Measurements from ENCODE around the gene PHTF2. TPM values are rescaled to one million over a fixed set of nuclear protein-coding genes. Genes with fewer than 3 reads are reported as not detected.

Gene PHTF2
- total and polyA plus RNA-seq, 2 of the 4 experiments (the other 2 are of a cell fraction): 28.3 to 69.9 TPM

DNA sequence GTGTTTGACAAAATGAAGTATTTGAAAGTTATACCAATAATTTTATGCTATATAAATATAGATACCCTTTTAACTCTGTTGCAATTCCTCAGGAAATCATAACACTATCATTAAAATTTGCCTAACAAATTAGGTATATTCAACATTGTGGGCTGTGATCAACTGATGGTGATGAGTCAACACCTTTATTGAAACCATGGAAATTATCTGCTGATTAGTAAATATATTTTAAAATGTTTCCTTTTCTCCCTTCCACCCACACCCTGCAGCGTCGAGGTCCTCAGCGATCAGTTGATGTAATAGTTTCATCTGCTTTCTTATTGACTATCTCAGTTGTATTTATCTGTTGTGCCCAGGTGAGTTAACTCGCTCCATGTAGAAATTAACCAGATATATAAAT, 143.9 kb downstream of the PHTF2 start:
- dilution Hi-C loops (cut with HindIII; ENCODE audit: low sequenced_read_pairs, unreplicated experiment): no loop called here

More for the DNA sequence above, 143.9 kb downstream of the PHTF2 start:
- POLR2A ChIA-PET (ENCODE audit: unreplicated experiment): no interaction called here
- Histone ChIP-seq H2BK15ac (ENCODE audit: low read depth, low read length) (no peak overlapping the region), H4K20me1 (ENCODE audit: insufficient read depth, low read length) (no peaks in the 10 kb centered on the region), H2AFZ (replicated peaks; ENCODE audit: low read length, poor library complexity) (no peak overlapping the region), H4K5ac (ENCODE audit: low read depth, low read length) (no peak overlapping the region), H2BK5ac (ENCODE audit: low read depth, low read length, poor library complexity, severe bottlenecking) (no peak overlapping the region), H3K9ac (ENCODE audit: low read depth, low read length) (no peak overlapping the region), H3K14ac (replicated peaks; ENCODE audit: low read depth, low read length) (no peak overlapping the region), H3K4ac (ENCODE audit: low read depth, low read length) (no peak overlapping the region), H3K9me1 (ENCODE audit: insufficient read depth, low read length) (no peaks in the 10 kb centered on the region), H3K27me3 (ENCODE audit: control insufficient read depth, insufficient read depth, low read length) (no peaks in the 10 kb centered on the region), H3K4me2 (ENCODE audit: low read depth, low read length) (no peak overlapping the region), H3K4me3 (ENCODE audit: insufficient read depth, low read depth, low read length) (no peak overlapping the region), H4K8ac (ENCODE audit: low read depth in 2 of 2, low read length in 2 of 2) (no peak overlapping the region), H3K23ac (ENCODE audit: low read depth, low read length) (no peak overlapping the region), H3K4me1 (ENCODE audit: control insufficient read depth, insufficient read depth, low read length) (no peaks in the 10 kb centered on the region), H4K91ac (ENCODE audit: insufficient read depth, low read depth, low read length) (no peak overlapping the region), H2BK120ac (ENCODE audit: low read depth, low read length) (no peak overlapping the region), H3K27ac (ENCODE audit: insufficient read depth, low read length) (no peak overlapping the region), H2BK20ac (ENCODE audit: low read depth, low read length) (no peak overlapping the region), H3K9me3 (ENCODE audit: control insufficient read depth, insufficient read depth, low read length) (no peaks in the 10 kb centered on the region), H3K36me3 (ENCODE audit: control insufficient read depth, insufficient read depth, low read length) (0 out of 2 replicates have a peak, but pooled peaks cover 2% of the 10 kb centered on the region), H3K79me1 (ENCODE audit: low read depth in 1 of 2, low read length in 2 of 2) (no peaks in the 10 kb centered on the region), H2AK5ac (ENCODE audit: low read depth, low read length) (no peak overlapping the region), H2AK9ac (replicated peaks; ENCODE audit: low read depth, low read length, poor library complexity) (no peak overlapping the region), H3K18ac (ENCODE audit: low read depth, low read length) (no peak overlapping the region), H3K56ac (ENCODE audit: extremely low read depth, insufficient read depth, low read length) (no peak overlapping the region)
- intact Hi-C loops (cut with micrococcal nuclease) (loop anchor here (10.0 kb wide), 2 partner anchors 282 to 1232 kb away; no protein-coding TSS in a partner anchor), in situ Hi-C loops (cut with MboI; ENCODE audit: low sequenced_read_pairs) (loop anchor here (25.0 kb wide), 1 partner anchor 280 kb away; no protein-coding TSS in a partner anchor)
- TF ChIP-seq RFX5 (IDR thresholded peaks at IDR 0.05; ENCODE audit: low read depth, low read length): no peak
- TF ChIP-seq SMC3 (IDR thresholded peaks at IDR 0.05; ENCODE audit: low read depth, low read length): no peak
- TF ChIP-seq MAFK (IDR thresholded peaks at IDR 0.05; ENCODE audit: low read depth, low read length): no peak
- TF ChIP-seq NFE2L2 (IDR thresholded peaks at IDR 0.05; ENCODE audit: low read depth, low read length): no peak
- TF ChIP-seq, protein P1, sequence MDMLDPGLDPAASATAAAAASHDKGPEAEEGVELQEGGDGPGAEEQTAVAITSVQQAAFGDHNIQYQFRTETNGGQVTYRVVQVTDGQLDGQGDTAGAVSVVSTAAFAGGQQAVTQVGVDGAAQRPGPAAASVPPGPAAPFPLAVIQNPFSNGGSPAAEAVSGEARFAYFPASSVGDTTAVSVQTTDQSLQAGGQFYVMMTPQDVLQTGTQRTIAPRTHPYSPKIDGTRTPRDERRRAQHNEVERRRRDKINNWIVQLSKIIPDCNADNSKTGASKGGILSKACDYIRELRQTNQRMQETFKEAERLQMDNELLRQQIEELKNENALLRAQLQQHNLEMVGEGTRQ (IDR thresholded peaks at IDR 0.05; ENCODE audit: low read depth, low read length): no peak
- TF ChIP-seq RAD21 (IDR thresholded peaks at IDR 0.05; ENCODE audit: low read length): no peak
- TF ChIP-seq MAZ (IDR thresholded peaks at IDR 0.05; ENCODE audit: borderline replicate concordance, low read depth, low read length): no peak
- DNase-seq (no peak), ATAC-seq (ENCODE audit: low read depth) (no peak)
- WGBS, 2 experiments (ENCODE audit: extremely low coverage in 2 of 2, insufficient read length in 1 of 2): no CpG with 5 or more reads among the region's 4 CpGs
- CTCF ChIA-PET: no interaction called here
- BruUV-seq (replicated peaks): no TSS peak

Data from IMR-90 (cell line).